K562 (cell line): Measurements from ENCODE around the gene COPS6. TPM values are rescaled to one million over a fixed set of nuclear protein-coding genes. Genes with fewer than 3 reads are reported as not detected.
A peak's percentile ranks its signal among the peaks of the same experiment; 100 is the strongest.

Experiments
- BRD4 ChIP-seq: fragments of 200-600 bp; sonication (generic); IDR thresholded peaks from 2 replicates; pipeline ENCODE4 v1.6.1; 2017; ENCODE audit warnings: inconsistent platforms
- CREB1 ChIP-seq, 2 experiments: sonication (generic) in 1 of 2; formaldehyde crosslinking in 1 of 2; IDR thresholded peaks; 2 replicates each; pipeline versions ENCODE4 v1.6.1 to v1.8.0; 2012 to 2022; ENCODE audit warnings: inconsistent platforms in 1 of 2, mild to moderate bottlenecking in 1 of 2, missing genetic modification reagents in 1 of 2, moderate library complexity in 1 of 2
- CTBP1 ChIP-seq: fragments of 450-650 bp; IDR thresholded peaks from 2 replicates; pipeline ENCODE4 v1.6.1; 2016; ENCODE audit warnings: borderline replicate concordance
- ETS1 ChIP-seq: conservative IDR thresholded peaks from 2 replicates; pipeline ENCODE4 v1.6.1; 2011; ENCODE audit warnings: low read depth, mild to moderate bottlenecking, low read length; ENCODE audit not compliant: control insufficient read depth
- HINFP ChIP-seq: fragments of 450-650 bp; conservative IDR thresholded peaks from 2 replicates; pipeline ENCODE4 v1.6.1; 2016; ENCODE audit warnings: missing genetic modification characterization, low read depth, mild to moderate bottlenecking, control low read depth, missing compliant biosample characterization
- KLF13 ChIP-seq: fragments of 450-650 bp; IDR thresholded peaks from 2 replicates; pipeline ENCODE4 v1.6.1; 2016; ENCODE audit warnings: missing genetic modification characterization, low read depth, mild to moderate bottlenecking, missing compliant biosample characterization, moderate library complexity, borderline replicate concordance
- PBX2 ChIP-seq, 2 experiments: IDR thresholded peaks in 1 of 2; conservative IDR thresholded peaks in 1 of 2; 2 replicates each; pipeline ENCODE4 v1.6.1; 2016; ENCODE audit warnings: low read depth in 2 of 2, mild to moderate bottlenecking in 1 of 2, missing compliant biosample characterization in 1 of 2, missing genetic modification characterization in 1 of 2, moderate library complexity in 1 of 2
- PRMT5 ChIP-seq: sonication (generic); formaldehyde crosslinking; IDR thresholded peaks from 2 replicates; pipeline ENCODE4 v1.5.0; 2020; ENCODE audit warnings: missing genetic modification reagents
- SMAD2 ChIP-seq: fragments of 150-350 bp; IDR thresholded peaks from 2 replicates; pipeline ENCODE4 v1.6.1; 2014; ENCODE audit warnings: low read depth, mild to moderate bottlenecking, low read length
- SMARCC2 ChIP-seq: fragments of 450-650 bp; IDR thresholded peaks from 2 replicates; pipeline ENCODE4 v1.6.1; 2017; ENCODE audit warnings: antibody characterized with exemption, moderate library complexity, mild to moderate bottlenecking, low read depth
- SOX6 ChIP-seq: fragments of 450-650 bp; IDR thresholded peaks from 2 replicates; pipeline ENCODE4 v1.6.1; 2014; ENCODE audit warnings: mild to moderate bottlenecking
- TCF3 ChIP-seq: sonication (generic); formaldehyde crosslinking; IDR thresholded peaks from 2 replicates; pipeline ENCODE4 v1.4.0; 2020; ENCODE audit warnings: mild to moderate bottlenecking, missing genetic modification reagents
- TFAP4 ChIP-seq: sonication (generic); formaldehyde crosslinking; IDR thresholded peaks from 2 replicates; pipeline ENCODE4 v1.8.0; 2022; ENCODE audit warnings: missing genetic modification reagents, mild to moderate bottlenecking, moderate library complexity, borderline replicate concordance
- THAP12 ChIP-seq: fragments of 250-450 bp; sonication (Bioruptor Pico); IDR thresholded peaks from 2 replicates; pipeline ENCODE4 v1.9.0; 2021; ENCODE audit warnings: mild to moderate bottlenecking, inconsistent platforms
- ZNF445 ChIP-seq: fragments of 250-450 bp; sonication (Bioruptor Pico); IDR thresholded peaks from 2 replicates; pipeline ENCODE4 v1.4.0; 2020; ENCODE audit warnings: low read depth, mild to moderate bottlenecking, moderate library complexity
- polyA plus RNA-seq, 8 experiments: library from polyadenylated mRNA; depleted of rRNA in 4 of 8; stranded (reverse) in 5 of 8; unstranded in 3 of 8; fragments of >200 nt; fragmentation: Nextera tagmentation in 2 of 8; fragmentation: Illumina TruSeq in 1 of 8; extraction: Ambion mirVana in 2 of 8; extraction: Trizol in 1 of 8; gene quantifications; 2 replicates each; pipeline versions ENCODE4 v1.2.1 to v1.2.3, GENCODE V29; 2011 to 2014; ENCODE audit warnings: inconsistent platforms in 1 of 8, missing spikeins in 1 of 8
- total RNA-seq, 7 experiments: library from RNA; depleted of rRNA in 6 of 7; stranded (reverse); fragments of >200 nt in 6 of 7; fragmentation: Illumina TruSeq in 2 of 7; extraction: Trizol in 2 of 7; gene quantifications; 2 replicates each; pipeline versions ENCODE4 v1.2.1 to v1.2.3, GENCODE V29; 2011 to 2021; ENCODE audit warnings: low replicate concordance in 1 of 7

COPS6 gene
- total and polyA plus RNA-seq, 9 of the 15 experiments (the other 6 are each of a cell fraction or from before 2014, with no cell fraction given), result 63.0 to 331 (median 168) TPM

- no peak; the same call in 1 of the 2 replicates for TF ChIP-seq BRD4
- TF ChIP-seq SOX6, result peak; percentile 90
- peak; percentile 89 for TF ChIP-seq CREB1 (IDR thresholded peaks at IDR 0.05)
- TF ChIP-seq CREB1 (CRISPR knock-in tag; IDR thresholded peaks at IDR 0.05), result peak; percentile 94
- peak; percentile 100 for TF ChIP-seq THAP12 (CRISPR knock-in tag)
- 0 out of 2 replicates have a peak, but pooled peaks have one; percentile 27 for TF ChIP-seq PRMT5
- TF ChIP-seq TFAP4 (CRISPR knock-in tag), result peak; percentile 95
- TF ChIP-seq KLF13 (tag), result peak; percentile 83; the same call in 1 of the 2 replicates
- TF ChIP-seq SMARCC2, result no peak; the same call in 1 of the 2 replicates
- no peak; the same call in 1 of the 2 replicates for TF ChIP-seq PBX2 (CRISPR knock-in tag; IDR thresholded peaks at IDR 0.05; ENCODE audit: low read depth)
- peak; percentile 89 for TF ChIP-seq PBX2 (tag; conservative IDR thresholded peaks at IDR 0.05; ENCODE audit: low read depth)
- TF ChIP-seq CTBP1, result peak; percentile 89
- peak; percentile 55; the same call in 1 of the 2 replicates for TF ChIP-seq TCF3
- peak; percentile 86; the same call in 1 of the 2 replicates for TF ChIP-seq ETS1
- no peak for TF ChIP-seq HINFP (tag)
- no peak for TF ChIP-seq SMAD2
- no peak for TF ChIP-seq ZNF445 (CRISPR knock-in tag)
Measured at GRCh38 chr7:100081535-100082102, 7.2 kb upstream of the COPS6 start, which contains the start of gene ZNF3 (continued).
